ENCODE results near the gene KIAA1671. TPM values are rescaled to one million over a fixed set of nuclear protein-coding genes. Genes with fewer than 3 reads are reported as not detected.
A peak's percentile ranks its signal among the peaks of the same experiment; 100 is the strongest.

Gene KIAA1671
- total RNA-seq, 2 donors from 2014 or later: 82.5 to 94.3 TPM

GRCh38 chr22:25172153-25172552 is 219.6 kb downstream of the KIAA1671 start:
- Histone ChIP-seq H3K9me3 (no peaks in the 10 kb centered on the region), H3K9ac (ENCODE audit: low read depth in 2 of 2, low read length in 2 of 2) (no peak overlapping the region), H3K4me1 (no peaks in the 10 kb centered on the region), H3K27me3 (no peaks in the 10 kb centered on the region), H3K4me3 (no peak overlapping the region), H3K27ac (no peak overlapping the region), H3K36me3 (peaks cover 7% of the 10 kb centered on the region)
- peak; percentile 40 for DNase-seq
- intact Hi-C loops (cut with DNase I): loop anchor here (5.0 to 10.0 kb wide), 3 partner anchors 60 to 237 kb away; no protein-coding TSS in a partner anchor
- peak; percentile 32 for TF ChIP-seq CTCF (IDR thresholded peaks at IDR 0.05)

GRCh38 chr22:25174156-25174887 is 221.8 kb downstream of the KIAA1671 start:
- Histone ChIP-seq H3K4me1 (no peaks in the 10 kb centered on the region), H3K4me3 (no peak overlapping the region), H3K36me3 (peaks cover 7% of the 10 kb centered on the region), H3K27me3 (no peaks in the 10 kb centered on the region), H3K27ac (no peak overlapping the region), H3K9ac (ENCODE audit: low read depth in 2 of 2, low read length in 2 of 2) (no peak overlapping the region), H3K9me3 (no peaks in the 10 kb centered on the region)
- intact Hi-C loops (cut with DNase I): loop anchor here (5.0 to 10.0 kb wide), 3 partner anchors 62 to 240 kb away; no protein-coding TSS in a partner anchor
- no peak for DNase-seq
- TF ChIP-seq CTCF (IDR thresholded peaks at IDR 0.05): no peak

- DNase-seq: no peak
- Histone ChIP-seq H3K27me3 (no peaks in the 10 kb centered on the region), H3K4me1 (no peaks in the 10 kb centered on the region), H3K4me3 (no peak overlapping the region), H3K9me3 (no peaks in the 10 kb centered on the region), H3K36me3 (peaks cover 7% of the 10 kb centered on the region), H3K27ac (no peak overlapping the region), H3K9ac (ENCODE audit: low read depth in 2 of 2, low read length in 2 of 2) (no peak overlapping the region)
- TF ChIP-seq CTCF (IDR thresholded peaks at IDR 0.05): no peak
- intact Hi-C loops (cut with DNase I): loop anchor here (5.0 to 10.0 kb wide), 3 partner anchors 63 to 240 kb away; no protein-coding TSS in a partner anchor
These were observed 222.4 kb downstream of the KIAA1671 start for GRCh38 chr22:25174888-25175411.

- intact Hi-C loops (cut with DNase I): loop anchor here (10.0 kb wide), 1 partner anchor 241 kb away; no protein-coding TSS in a partner anchor
These were observed 223.7 kb downstream of the KIAA1671 start for GRCh38 chr22:25176175-25176574.

GRCh38 chr22:25176799-25177198 is 224.3 kb downstream of the KIAA1671 start:
- no peak overlapping the region for H3K9ac ChIP-seq (ENCODE audit: low read depth in 2 of 2, low read length in 2 of 2)
- H3K27ac ChIP-seq: no peak overlapping the region
- H3K4me1 ChIP-seq: no peaks in the 10 kb centered on the region
- TF ChIP-seq CTCF (IDR thresholded peaks at IDR 0.05): no peak
- H3K27me3 ChIP-seq: no peaks in the 10 kb centered on the region
- H3K9me3 ChIP-seq: no peaks in the 10 kb centered on the region
- no peak for DNase-seq
- intact Hi-C loops (cut with DNase I): loop anchor here (10.0 kb wide), 1 partner anchor 242 kb away; no protein-coding TSS in a partner anchor
- H3K36me3 ChIP-seq: peaks cover 7% of the 10 kb centered on the region
- no peak overlapping the region for H3K4me3 ChIP-seq

More at GRCh38 chr22:25176175-25176574, 223.7 kb downstream of the KIAA1671 start:
- Histone ChIP-seq H3K4me3 (no peak overlapping the region), H3K4me1 (no peaks in the 10 kb centered on the region), H3K9ac (ENCODE audit: low read depth in 2 of 2, low read length in 2 of 2) (no peak overlapping the region), H3K27ac (no peak overlapping the region), H3K9me3 (no peaks in the 10 kb centered on the region), H3K36me3 (peaks cover 7% of the 10 kb centered on the region), H3K27me3 (no peaks in the 10 kb centered on the region)
- no peak for DNase-seq
- no peak for TF ChIP-seq CTCF (IDR thresholded peaks at IDR 0.05)

All from colonic mucosa (tissue), 4 donors.